H1 (cell line): ENCODE measurements around the gene MRPL27. TPM values are rescaled to one million over a fixed set of nuclear protein-coding genes. Genes with fewer than 3 reads are reported as not detected.

Experiments
- EZH2 ChIP-seq: fragments of 200-600 bp; sonication (generic); IDR thresholded peaks from 2 replicates; pipeline ENCODE4 v1.7.1; 2012; ENCODE audit warnings: low read depth, mild to moderate bottlenecking, moderate library complexity, low read length, inconsistent platforms; ENCODE audit not compliant: severe bottlenecking
- KDM1A ChIP-seq: fragments of 200-600, 300-600 bp; sonication (generic); IDR thresholded peaks from 2 replicates; pipeline ENCODE4 v1.7.1; 2016; ENCODE audit warnings: mild to moderate bottlenecking, low read length, borderline replicate concordance
- NRF1 ChIP-seq: IDR thresholded peaks from 2 replicates; pipeline ENCODE4 v1.6.1; 2011; ENCODE audit warnings: mild to moderate bottlenecking, low read depth, low read length, improper control_type of control experiment
- SIN3A ChIP-seq, 2 experiments: IDR thresholded peaks in 1 of 2; conservative IDR thresholded peaks in 1 of 2; 2 replicates each; pipeline ENCODE4 v1.6.1; 2011 to 2012; ENCODE audit warnings: low read length in 2 of 2, improper control_type of control experiment in 1 of 2, low read depth in 1 of 2, mild to moderate bottlenecking in 1 of 2
- SUZ12 ChIP-seq: fragments of 200-600 bp; sonication (generic); IDR thresholded peaks from 2 replicates; pipeline ENCODE4 v1.6.1; 2012; ENCODE audit warnings: mild to moderate bottlenecking, inconsistent platforms, low read length, moderate library complexity, mixed read lengths
- TAF1 ChIP-seq: IDR thresholded peaks from 2 replicates; pipeline ENCODE4 v1.6.1; 2011; ENCODE audit warnings: mild to moderate bottlenecking, low read depth, low read length
- TAF7 ChIP-seq: optimal IDR thresholded peaks from 2 replicates; pipeline ENCODE3; 2011; ENCODE audit warnings: low read depth, mild to moderate bottlenecking, inconsistent platforms, low read length, moderate library complexity, borderline replicate concordance
- TBP ChIP-seq: IDR thresholded peaks from 2 replicates; pipeline ENCODE4 v1.6.1; 2011; ENCODE audit warnings: low read depth, low read length, improper control_type of control experiment
- TEAD4 ChIP-seq: IDR thresholded peaks from 2 replicates; pipeline ENCODE4 v1.6.1; 2012; ENCODE audit warnings: low read depth, low read length, inconsistent platforms, mixed read lengths
- polyA plus RNA-seq, 7 experiments: library from polyadenylated mRNA; depleted of rRNA in 3 of 7; stranded (reverse) in 5 of 7; unstranded in 2 of 7; fragments of >200 nt in 5 of 7; fragments of 200-250 nt in 2 of 7; gene quantifications; 1 replicate in 5 of 7; 2 replicates in 1 of 7; 4 replicates in 1 of 7; pipeline versions ENCODE4 v1.2.1 to v1.2.3, GENCODE V29; 2011 to 2013; ENCODE audit warnings: missing spikeins in 2 of 7, mixed read lengths in 2 of 7
- total RNA-seq: library from RNA; stranded (reverse); fragmentation: NEBNext Ultra II Directional; extraction: Animal tissue kit (Norgen Biotek cat#: 25700); gene quantifications from 2 replicates; pipeline ENCODE4 v1.2.1, GENCODE V29; 2021
- TF ChIP-seq, protein P1 (sequence below): fragments of 300-600 bp; sonication (generic); IDR thresholded peaks from 2 replicates; pipeline ENCODE4 v1.7.1; 2012; ENCODE audit warnings: low read length, moderate library complexity, mild to moderate bottlenecking, inconsistent platforms; ENCODE audit not compliant: insufficient replicate concordance

Gene MRPL27
- total and polyA plus RNA-seq, 2 of the 8 experiments (the other 6 are each of a cell fraction or from before 2014, with no cell fraction given), result 75.6 to 135 TPM

DNA sequence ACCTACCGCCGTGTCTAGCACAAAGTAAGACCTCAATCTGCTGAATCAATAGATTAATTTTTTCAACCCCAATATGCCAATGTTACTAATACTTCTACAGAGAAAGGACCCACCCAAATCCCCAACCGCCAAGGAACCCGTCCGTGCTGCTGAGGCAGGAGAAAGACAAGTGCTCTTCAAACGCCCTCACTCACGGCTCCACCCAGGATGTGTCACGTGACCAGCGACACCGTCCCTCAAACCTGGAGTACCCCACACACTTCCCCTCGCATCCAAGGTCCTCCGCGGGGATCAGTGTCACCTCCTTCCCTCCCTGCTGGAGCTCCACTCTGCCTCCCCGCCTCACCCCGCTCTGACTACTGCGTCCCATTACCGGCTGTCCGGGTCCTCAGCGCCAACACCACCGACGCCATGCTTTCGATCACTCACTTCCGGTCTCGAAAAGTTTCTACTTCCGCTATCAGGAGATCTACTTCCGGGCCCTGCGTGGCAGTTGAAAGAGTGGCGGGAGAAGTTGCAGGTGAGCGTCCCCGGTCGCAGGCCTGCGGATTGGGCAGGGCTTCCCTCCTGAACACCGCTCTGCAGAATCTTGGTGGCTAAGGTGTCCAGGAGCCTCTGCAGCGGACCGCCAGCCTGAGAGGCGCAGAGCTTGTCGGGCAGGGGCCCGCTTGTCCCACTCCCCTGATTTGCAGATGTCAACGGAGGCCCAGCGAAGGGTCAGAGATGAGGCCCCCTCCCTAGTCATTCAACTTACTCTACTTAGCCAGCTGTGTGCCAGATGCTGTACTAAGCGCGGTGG lies at the start of gene MRPL27, which contains the start of gene EME1 (continued):
- TF ChIP-seq, protein P1, sequence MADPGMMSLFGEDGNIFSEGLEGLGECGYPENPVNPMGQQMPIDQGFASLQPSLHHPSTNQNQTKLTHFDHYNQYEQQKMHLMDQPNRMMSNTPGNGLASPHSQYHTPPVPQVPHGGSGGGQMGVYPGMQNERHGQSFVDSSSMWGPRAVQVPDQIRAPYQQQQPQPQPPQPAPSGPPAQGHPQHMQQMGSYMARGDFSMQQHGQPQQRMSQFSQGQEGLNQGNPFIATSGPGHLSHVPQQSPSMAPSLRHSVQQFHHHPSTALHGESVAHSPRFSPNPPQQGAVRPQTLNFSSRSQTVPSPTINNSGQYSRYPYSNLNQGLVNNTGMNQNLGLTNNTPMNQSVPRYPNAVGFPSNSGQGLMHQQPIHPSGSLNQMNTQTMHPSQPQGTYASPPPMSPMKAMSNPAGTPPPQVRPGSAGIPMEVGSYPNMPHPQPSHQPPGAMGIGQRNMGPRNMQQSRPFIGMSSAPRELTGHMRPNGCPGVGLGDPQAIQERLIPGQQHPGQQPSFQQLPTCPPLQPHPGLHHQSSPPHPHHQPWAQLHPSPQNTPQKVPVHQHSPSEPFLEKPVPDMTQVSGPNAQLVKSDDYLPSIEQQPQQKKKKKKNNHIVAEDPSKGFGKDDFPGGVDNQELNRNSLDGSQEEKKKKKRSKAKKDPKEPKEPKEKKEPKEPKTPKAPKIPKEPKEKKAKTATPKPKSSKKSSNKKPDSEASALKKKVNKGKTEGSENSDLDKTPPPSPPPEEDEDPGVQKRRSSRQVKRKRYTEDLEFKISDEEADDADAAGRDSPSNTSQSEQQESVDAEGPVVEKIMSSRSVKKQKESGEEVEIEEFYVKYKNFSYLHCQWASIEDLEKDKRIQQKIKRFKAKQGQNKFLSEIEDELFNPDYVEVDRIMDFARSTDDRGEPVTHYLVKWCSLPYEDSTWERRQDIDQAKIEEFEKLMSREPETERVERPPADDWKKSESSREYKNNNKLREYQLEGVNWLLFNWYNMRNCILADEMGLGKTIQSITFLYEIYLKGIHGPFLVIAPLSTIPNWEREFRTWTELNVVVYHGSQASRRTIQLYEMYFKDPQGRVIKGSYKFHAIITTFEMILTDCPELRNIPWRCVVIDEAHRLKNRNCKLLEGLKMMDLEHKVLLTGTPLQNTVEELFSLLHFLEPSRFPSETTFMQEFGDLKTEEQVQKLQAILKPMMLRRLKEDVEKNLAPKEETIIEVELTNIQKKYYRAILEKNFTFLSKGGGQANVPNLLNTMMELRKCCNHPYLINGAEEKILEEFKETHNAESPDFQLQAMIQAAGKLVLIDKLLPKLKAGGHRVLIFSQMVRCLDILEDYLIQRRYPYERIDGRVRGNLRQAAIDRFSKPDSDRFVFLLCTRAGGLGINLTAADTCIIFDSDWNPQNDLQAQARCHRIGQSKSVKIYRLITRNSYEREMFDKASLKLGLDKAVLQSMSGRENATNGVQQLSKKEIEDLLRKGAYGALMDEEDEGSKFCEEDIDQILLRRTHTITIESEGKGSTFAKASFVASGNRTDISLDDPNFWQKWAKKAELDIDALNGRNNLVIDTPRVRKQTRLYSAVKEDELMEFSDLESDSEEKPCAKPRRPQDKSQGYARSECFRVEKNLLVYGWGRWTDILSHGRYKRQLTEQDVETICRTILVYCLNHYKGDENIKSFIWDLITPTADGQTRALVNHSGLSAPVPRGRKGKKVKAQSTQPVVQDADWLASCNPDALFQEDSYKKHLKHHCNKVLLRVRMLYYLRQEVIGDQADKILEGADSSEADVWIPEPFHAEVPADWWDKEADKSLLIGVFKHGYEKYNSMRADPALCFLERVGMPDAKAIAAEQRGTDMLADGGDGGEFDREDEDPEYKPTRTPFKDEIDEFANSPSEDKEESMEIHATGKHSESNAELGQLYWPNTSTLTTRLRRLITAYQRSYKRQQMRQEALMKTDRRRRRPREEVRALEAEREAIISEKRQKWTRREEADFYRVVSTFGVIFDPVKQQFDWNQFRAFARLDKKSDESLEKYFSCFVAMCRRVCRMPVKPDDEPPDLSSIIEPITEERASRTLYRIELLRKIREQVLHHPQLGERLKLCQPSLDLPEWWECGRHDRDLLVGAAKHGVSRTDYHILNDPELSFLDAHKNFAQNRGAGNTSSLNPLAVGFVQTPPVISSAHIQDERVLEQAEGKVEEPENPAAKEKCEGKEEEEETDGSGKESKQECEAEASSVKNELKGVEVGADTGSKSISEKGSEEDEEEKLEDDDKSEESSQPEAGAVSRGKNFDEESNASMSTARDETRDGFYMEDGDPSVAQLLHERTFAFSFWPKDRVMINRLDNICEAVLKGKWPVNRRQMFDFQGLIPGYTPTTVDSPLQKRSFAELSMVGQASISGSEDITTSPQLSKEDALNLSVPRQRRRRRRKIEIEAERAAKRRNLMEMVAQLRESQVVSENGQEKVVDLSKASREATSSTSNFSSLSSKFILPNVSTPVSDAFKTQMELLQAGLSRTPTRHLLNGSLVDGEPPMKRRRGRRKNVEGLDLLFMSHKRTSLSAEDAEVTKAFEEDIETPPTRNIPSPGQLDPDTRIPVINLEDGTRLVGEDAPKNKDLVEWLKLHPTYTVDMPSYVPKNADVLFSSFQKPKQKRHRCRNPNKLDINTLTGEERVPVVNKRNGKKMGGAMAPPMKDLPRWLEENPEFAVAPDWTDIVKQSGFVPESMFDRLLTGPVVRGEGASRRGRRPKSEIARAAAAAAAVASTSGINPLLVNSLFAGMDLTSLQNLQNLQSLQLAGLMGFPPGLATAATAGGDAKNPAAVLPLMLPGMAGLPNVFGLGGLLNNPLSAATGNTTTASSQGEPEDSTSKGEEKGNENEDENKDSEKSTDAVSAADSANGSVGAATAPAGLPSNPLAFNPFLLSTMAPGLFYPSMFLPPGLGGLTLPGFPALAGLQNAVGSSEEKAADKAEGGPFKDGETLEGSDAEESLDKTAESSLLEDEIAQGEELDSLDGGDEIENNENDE, result no peak
- no peak for TF ChIP-seq TEAD4
- peak; percentile 89; the same call in 1 of the 2 replicates for TF ChIP-seq TAF1
- peak; percentile 83 to 98 for TF ChIP-seq SIN3A (conservative IDR thresholded peaks at IDR 0.05 in 1 of 2, IDR thresholded peaks at IDR 0.05 in 1 of 2; ENCODE audit: low read depth in 1 of 2, low read length in 2 of 2)
- TF ChIP-seq NRF1, result no peak
- TF ChIP-seq TBP, result peak; percentile 85
- no peak for TF ChIP-seq EZH2
- TF ChIP-seq SUZ12, result no peak
- TF ChIP-seq KDM1A, result no peak
- TF ChIP-seq TAF7, result peak; percentile 49
